T-helper 9 cell (primary cell): ENCODE results near the gene ZNF544.
"Not testable (repeated sequence)": the region's sequence is repeated elsewhere in the genome, so short reads cannot be mapped to it uniquely, and the experiment has no call there.

ENCODE experiments used
- DNase-seq: peaks from one replicate; pipeline ENCODE4 v3.0.0-alpha.2; 2020

Gene ZNF544

GRCh38 chr19:58258259-58258658 is 29.5 kb downstream of the ZNF544 start:
- DNase-seq, result not testable (repeated sequence)

GRCh38 chr19:58261600-58261967 is 32.9 kb downstream of the ZNF544 start:
- no peak for DNase-seq

- no peak for DNase-seq
Observed at GRCh38 chr19:58261968-58262921, 33.5 kb downstream of the ZNF544 start.

- no peak for DNase-seq
Observed at GRCh38 chr19:58262922-58263296, 34.2 kb downstream of the ZNF544 start.

- DNase-seq, result no peak
Observed at GRCh38 chr19:58265100-58265499, 36.4 kb downstream of the ZNF544 start.

- DNase-seq, result no peak
Observed at GRCh38 chr19:58268344-58268743, 39.6 kb downstream of the ZNF544 start.

- DNase-seq, result no peak
Observed at GRCh38 chr19:58274771-58275201, 46.1 kb downstream of the ZNF544 start.

- DNase-seq, result no peak
Observed at GRCh38 chr19:58275564-58275963, 46.9 kb downstream of the ZNF544 start.

- DNase-seq, result no peak
Observed at GRCh38 chr19:58277197-58277596, 48.5 kb downstream of the ZNF544 start.

GRCh38 chr19:58277748-58278540 is 49.2 kb downstream of the ZNF544 start:
- DNase-seq, result no peak

GRCh38 chr19:58278541-58279041 is 49.9 kb downstream of the ZNF544 start, which contains the start of gene ZNF8:
Gene ZNF8, plus strand, starts transcription at chr19:58278955. Its CDS starts 127 bp downstream, at chr19:58279082.
- DNase-seq, result peak; percentile 93

GRCh38 chr19:58279042-58279924 is 50.6 kb downstream of the ZNF544 start:
- DNase-seq, result peak; percentile 18

- no peak for DNase-seq
Observed at GRCh38 chr19:58279925-58280316, 51.2 kb downstream of the ZNF544 start.

GRCh38 chr19:58284199-58284598 is 55.5 kb downstream of the ZNF544 start:
- DNase-seq, result no peak

- DNase-seq, result no peak
Observed at GRCh38 chr19:58291943-58292342, 63.2 kb downstream of the ZNF544 start.

- no peak for DNase-seq
Observed at GRCh38 chr19:58294743-58295374, 66.1 kb downstream of the ZNF544 start.

- DNase-seq, result no peak
Observed at GRCh38 chr19:58296104-58296503, 67.4 kb downstream of the ZNF544 start.

- DNase-seq, result no peak
Observed at GRCh38 chr19:58300620-58301019, 71.9 kb downstream of the ZNF544 start.

- DNase-seq, result no peak
Observed at GRCh38 chr19:58304255-58304654, 75.5 kb downstream of the ZNF544 start.

- DNase-seq, result no peak
Observed at GRCh38 chr19:58304748-58305064, 76.0 kb downstream of the ZNF544 start.

GRCh38 chr19:58305065-58305931 is 76.6 kb downstream of the ZNF544 start, which contains the start of gene ERVK3-1:
Gene ERVK3-1, plus strand, starts transcription at chr19:58305377. Its CDS starts 6,792 bp downstream, at chr19:58312169.
- DNase-seq, result peak; percentile 87
